Posterior vena cava (tissue), 2 donors: ENCODE results near the gene ANO10. TPM values are rescaled to one million over a fixed set of nuclear protein-coding genes. Genes with fewer than 3 reads are reported as not detected.
"Not testable (repeated sequence)": the region's sequence is repeated elsewhere in the genome, so short reads cannot be mapped to it uniquely, and the experiment has no call there.

Experiments
- DNase-seq: peaks from one replicate; pipeline ENCODE4 v3.0.0-alpha.2; 2020; ENCODE audit warnings: low spot score
- intact Hi-C, 2 donors: fragments of 100-400 bp; cut with DNase I; formaldehyde crosslinking; loops; one replicate each; pipeline versions ENCODE4 v1.14.1 to v1.14.2; 2022 to 2023
- total RNA-seq, 2 donors: library from RNA; stranded (reverse); fragmentation: NEBNext Ultra II Directional; extraction: Animal tissue kit (Norgen Biotek cat#: 25700); gene quantifications; one replicate each; pipeline ENCODE4 v1.2.1, GENCODE V29; 2021
- donor health status: DM: yes; HTN: yes; CAD: no.
- donor health status: DM: yes; HTN: yes; CAD: no.

Gene ANO10
- total RNA-seq, 2 donors from 2014 or later = 56.1 to 61.5 TPM

DNA sequence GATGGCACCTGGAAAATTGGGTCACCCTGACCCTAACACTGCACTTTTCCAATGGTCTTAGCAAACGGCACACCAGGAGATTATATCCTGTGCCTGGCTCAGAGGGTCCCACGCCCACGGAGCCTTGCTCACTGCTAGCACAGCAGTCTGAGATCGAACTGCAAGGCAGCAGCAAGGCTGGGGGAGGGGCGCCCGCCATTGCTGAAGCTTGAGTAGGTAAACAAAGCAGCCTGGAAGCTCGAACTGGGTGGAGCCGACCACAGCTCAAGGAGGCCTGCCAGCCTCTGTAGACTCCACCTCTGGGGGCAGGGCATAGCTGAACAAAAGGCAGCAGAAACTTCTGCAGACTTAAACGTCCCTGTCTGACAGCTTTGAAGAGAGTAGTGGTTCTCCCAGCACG lies 29.9 kb downstream of the ANO10 start:
- intact Hi-C loops, DNase-seq: not testable (repeated sequence)

DNA sequence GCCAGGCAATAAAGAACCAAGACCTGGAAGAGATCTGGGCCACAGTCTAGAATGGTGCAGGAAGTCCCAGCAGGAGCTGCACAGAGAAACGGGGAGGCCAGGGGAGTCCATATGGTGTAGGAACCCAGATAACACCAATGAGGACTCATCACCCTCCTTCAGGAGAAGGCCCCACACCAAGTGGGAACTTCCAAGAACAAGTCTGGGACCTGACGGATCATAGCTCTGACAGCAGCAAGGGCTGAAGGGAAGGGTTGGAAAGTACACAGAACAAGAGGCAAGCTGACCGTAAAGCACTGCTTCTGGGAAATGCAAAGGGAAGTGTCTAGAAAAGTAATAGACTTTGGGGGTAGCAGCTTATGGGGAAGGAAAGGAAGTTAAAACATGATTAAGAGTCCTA lies 34.5 kb downstream of the ANO10 start:
- DNase-seq = no peak
- intact Hi-C loops = no loop called here

DNA sequence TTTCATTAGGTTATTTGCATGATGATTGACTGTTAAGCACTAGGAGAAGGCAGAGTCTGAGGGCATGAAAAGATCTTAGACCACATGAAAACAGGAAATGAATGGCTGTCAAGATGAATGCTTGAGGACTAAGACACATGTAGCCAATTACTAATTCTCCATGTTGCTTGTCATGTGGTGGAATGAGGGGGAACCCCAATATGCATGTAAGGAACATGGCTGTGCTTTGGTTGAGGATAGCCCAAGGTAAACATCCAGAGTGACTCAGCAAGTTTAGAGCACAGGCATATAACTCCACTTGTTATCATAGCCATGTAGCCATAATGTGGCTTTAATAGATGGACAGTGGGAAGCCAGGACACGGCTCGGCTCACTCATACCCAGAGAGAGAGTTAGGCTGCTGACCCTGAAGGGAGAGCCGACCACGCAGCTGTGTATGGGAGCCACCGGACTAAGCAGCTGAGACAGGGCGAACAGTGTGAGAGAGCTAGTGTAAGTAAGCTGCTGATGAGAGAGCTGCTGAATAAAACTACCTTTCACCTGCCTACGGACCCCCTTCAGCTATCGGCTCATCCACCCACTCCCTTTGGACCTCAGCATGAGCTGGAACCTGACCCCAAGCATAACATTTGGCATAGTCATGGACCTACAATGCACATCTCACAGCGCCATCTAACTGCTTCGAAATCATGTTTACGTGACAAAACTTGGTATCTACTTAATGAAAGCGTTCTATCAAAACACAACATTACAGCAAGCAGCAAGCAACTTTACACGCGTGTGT lies 37.6 kb downstream of the ANO10 start:
- DNase-seq = no peak
- intact Hi-C loops = no loop called here

GRCh38 chr3:43583481-43583880 lies 38.3 kb downstream of the ANO10 start:
- no peak for DNase-seq
- intact Hi-C loops = no loop called here

- intact Hi-C loops = no loop called here
- DNase-seq = no peak
Measured at GRCh38 chr3:43582866-43583265, 38.9 kb downstream of the ANO10 start.

- DNase-seq = no peak
- intact Hi-C loops = no loop called here
Measured at GRCh38 chr3:43581343-43581742, 40.5 kb downstream of the ANO10 start.

DNA sequence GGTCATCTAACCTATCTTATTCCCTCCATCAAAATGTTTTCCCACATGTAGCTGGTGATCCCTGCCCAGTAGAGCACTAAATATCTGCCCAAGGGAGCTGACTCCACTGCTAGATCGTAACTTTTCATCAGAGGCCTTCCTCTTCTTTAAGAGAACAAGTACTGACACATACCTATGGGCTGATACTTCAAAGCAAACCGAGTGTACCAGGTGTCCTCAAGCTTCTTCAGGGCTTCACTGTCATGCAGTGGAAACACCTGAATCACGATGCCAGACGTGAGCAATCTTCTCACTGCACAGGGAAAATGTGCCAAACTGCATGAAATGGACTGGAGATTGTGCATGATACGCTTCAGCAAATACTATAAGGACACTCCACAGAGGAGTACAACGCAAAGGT lies 41.6 kb downstream of the ANO10 start:
- no peak for DNase-seq
- intact Hi-C loops = no loop called here

- intact Hi-C loops = no loop called here
Measured at GRCh38 chr3:43573576-43573975, 48.2 kb downstream of the ANO10 start.

GRCh38 chr3:43565661-43566341 lies 56.0 kb downstream of the ANO10 start:
- DNase-seq, intact Hi-C loops: not testable (repeated sequence)

More at GRCh38 chr3:43573576-43573975, 48.2 kb downstream of the ANO10 start:
- DNase-seq = no peak

- intact Hi-C loops = no loop called here
- DNase-seq = no peak
Measured at GRCh38 chr3:43559961-43560360, 61.9 kb downstream of the ANO10 start.

- no peak for DNase-seq
- intact Hi-C loops = no loop called here
Measured at GRCh38 chr3:43558171-43558570, 63.6 kb downstream of the ANO10 start.

DNA sequence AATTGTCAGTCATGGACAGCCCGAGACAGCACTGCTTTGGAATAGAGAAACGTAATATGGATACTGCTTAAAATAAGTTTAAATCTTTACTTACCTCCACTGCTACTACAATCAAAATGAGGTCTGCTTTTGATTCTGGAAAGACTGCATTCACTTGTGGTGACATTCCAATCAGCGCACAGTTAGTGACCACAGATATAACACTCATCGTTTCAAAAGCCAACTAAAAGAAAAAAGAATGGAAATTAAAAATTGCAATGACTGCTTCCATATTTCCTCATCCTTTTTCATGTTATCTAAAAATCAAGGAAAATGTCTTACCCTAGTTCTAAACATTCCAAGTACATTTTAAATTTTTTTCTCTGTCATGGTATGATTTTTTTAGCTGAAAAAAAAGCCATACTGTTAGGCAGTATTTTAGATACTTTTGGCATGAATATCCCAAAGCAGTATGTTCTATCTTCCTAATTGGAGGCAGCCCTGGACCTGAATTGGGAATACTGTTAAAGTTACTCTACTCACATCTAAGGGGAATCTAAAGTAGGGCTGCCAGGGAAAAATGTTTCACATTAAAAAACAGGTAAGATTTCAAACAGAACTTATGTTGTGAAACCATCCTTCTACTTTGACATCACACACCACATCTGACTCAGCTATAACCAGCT lies 72.1 kb downstream of the ANO10 start:
- intact Hi-C loops = loop anchor here in 1 of 2 donors (5.0 kb wide), 1 partner anchor 648 kb away; no protein-coding TSS in a partner anchor
- no peak for DNase-seq

GRCh38 chr3:43544277-43544676 lies 77.5 kb downstream of the ANO10 start:
- not testable (repeated sequence) for DNase-seq
- intact Hi-C loops = loop anchor here in 1 of 2 donors (5.0 kb wide), 1 partner anchor 653 kb away; no protein-coding TSS in a partner anchor

DNA sequence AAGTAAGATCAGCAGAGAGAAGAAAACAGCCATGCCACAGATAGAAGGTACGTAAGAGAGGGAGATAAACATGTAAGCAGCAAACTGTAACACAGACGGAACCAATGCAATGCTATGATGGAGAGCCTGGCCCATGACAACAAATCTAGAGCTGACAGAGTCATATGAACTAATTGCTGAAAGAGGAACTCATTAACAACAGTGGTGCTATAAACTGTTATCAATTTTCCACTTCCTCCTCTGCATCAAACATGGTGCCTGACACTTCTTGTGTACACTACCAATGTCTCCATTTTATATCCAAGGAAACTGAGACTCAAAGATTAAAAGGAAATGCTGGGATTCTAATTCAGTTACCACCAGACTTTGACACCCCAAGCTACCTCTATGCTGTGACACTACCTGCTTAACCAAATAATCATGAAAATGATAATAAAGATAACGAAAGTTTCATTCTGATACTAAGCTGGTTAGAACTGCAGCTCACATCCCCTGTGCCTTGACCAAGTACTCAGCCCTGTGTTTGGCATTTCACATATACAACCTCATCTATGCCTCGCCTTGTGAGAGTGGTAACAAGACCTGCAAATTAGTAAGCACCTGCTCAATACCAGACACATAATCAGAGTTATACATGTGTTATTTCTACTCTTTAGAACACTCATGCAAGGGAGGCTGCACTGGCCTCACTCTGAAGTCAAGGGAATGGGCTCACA lies 79.3 kb downstream of the ANO10 start:
- DNase-seq = no peak
- intact Hi-C loops = loop anchor here in 1 of 2 donors (5.0 kb wide), 1 partner anchor 655 kb away; no protein-coding TSS in a partner anchor

GRCh38 chr3:43540624-43541023 lies 81.2 kb downstream of the ANO10 start:
- intact Hi-C loops = loop anchor here in 1 of 2 donors (5.0 kb wide), 1 partner anchor 657 kb away; no protein-coding TSS in a partner anchor

GRCh38 chr3:43539321-43539720 lies 82.5 kb downstream of the ANO10 start:
- DNase-seq = no peak
- intact Hi-C loops = no loop called here

More at GRCh38 chr3:43540624-43541023, 81.2 kb downstream of the ANO10 start:
- DNase-seq = no peak

GRCh38 chr3:43537225-43537624 lies 84.6 kb downstream of the ANO10 start:
- no peak for DNase-seq
- intact Hi-C loops = no loop called here

DNA sequence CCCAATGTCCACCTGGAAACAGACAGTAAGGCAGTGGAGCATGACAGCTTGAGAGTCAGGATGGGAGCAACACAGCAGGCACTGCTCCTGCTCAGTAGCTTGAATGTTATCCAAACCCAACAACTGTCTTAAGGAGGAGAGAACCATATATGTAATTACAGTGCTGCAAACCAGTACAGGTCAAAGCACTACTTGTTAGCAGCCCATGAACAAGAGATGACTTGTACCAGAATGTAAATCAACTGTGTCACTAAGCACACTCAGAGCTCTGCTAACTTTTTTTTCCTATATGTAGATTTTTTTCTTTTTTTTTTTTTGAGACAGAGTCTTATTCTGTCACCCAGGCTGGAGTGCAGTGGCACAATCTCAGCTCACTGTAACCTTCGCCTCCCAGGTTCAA lies 87.1 kb downstream of the ANO10 start:
- DNase-seq = no peak
- intact Hi-C loops = no loop called here

DNA sequence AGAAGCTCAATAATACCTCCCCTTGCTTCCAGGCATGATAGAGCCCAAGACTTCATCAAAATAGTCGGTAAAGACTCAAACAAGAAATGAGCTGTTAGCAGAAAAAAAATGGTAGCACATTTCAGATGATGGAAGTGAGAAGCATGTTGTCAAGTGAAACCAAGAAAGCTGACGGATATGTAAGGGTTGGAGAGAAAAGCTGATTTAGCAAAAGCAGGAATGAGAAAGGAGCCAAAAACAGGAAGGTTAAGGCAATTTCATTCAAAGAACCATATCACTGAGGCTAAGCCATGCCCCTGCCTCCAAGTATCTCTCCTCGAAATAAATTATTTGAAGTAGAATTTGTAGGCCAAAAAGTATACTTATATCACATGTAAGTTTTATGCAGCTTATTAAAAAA lies 88.8 kb downstream of the ANO10 start:
- DNase-seq = no peak
- intact Hi-C loops = no loop called here
